ENCODE data around the gene ELMO1.

The ELMO1 gene

DNA sequence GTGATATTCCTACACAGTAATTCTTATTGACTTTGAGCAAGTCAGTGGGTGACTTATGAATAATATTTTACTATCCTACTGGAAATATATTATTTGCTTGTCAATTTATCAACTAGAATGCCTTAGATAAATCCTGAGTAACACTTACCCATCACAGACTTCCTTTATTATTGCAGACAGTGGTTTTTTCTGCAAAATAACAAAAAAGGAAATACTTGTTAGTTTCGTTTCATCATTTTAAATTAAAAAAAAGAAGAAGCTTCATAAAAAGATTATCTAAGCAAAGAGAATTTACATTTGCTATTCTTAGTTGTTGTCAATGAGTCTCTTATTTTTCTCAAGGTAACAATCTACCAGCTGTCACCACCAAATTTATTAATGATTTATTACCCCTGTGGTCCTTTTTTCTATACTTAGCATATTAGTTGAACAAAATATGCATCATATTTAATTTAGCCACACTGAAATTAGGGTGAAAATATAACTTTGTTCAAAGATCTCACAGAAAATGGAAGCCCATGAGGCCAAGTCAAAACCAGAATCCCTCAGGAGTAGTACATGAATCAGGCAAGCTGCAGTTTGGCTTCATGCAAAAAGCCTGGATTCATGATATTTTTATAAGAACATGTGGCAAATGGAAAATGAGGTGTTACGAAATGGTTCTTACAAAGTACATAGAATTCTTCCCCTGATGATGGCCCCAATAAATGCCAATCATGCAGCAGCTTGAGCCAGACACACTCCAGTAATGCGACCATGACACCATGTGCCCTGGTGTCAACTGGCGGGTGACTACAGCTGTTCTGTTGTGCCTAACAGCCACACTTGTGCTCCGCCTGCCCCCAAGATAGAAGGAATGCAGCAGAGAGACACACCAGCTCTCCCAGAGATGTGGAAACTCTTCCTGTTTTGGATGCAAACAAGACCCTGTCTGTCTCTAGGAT is 132.6 kb downstream of the ELMO1 start:
- no peak for DNase-seq (ENCODE audit: low read depth, low spot score)
- CTCF ChIA-PET = no interaction called here
- TF ChIP-seq, protein P1, sequence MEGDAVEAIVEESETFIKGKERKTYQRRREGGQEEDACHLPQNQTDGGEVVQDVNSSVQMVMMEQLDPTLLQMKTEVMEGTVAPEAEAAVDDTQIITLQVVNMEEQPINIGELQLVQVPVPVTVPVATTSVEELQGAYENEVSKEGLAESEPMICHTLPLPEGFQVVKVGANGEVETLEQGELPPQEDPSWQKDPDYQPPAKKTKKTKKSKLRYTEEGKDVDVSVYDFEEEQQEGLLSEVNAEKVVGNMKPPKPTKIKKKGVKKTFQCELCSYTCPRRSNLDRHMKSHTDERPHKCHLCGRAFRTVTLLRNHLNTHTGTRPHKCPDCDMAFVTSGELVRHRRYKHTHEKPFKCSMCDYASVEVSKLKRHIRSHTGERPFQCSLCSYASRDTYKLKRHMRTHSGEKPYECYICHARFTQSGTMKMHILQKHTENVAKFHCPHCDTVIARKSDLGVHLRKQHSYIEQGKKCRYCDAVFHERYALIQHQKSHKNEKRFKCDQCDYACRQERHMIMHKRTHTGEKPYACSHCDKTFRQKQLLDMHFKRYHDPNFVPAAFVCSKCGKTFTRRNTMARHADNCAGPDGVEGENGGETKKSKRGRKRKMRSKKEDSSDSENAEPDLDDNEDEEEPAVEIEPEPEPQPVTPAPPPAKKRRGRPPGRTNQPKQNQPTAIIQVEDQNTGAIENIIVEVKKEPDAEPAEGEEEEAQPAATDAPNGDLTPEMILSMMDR (IDR thresholded peaks at IDR 0.05; ENCODE audit: insufficient read depth, low read length, missing control alignments) = no peak
- POLR2A ChIA-PET = no interaction called here
- H3K4me3 ChIP-seq (ENCODE audit: low read depth, low read length) = no peak overlapping the region

DNA sequence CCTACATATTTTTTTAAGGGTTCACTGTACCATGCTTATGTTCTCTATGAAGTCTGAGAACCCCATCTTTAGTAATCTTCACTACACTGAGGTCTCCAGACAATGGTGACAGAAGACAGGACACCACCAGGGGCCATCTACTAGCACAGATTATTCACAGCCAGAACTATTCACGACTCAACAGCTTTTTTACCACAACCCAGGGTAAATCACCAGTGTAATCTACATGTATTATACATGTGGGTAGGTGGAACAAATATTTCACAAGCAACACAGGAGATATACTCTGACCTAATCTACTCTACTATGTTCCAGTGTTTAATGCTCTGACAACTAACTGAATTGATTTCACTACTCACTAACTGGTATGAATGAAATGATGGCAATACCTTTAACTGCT is 136.1 kb downstream of the ELMO1 start:
- ChIA-PET CTCF (no interaction called here), POLR2A (no interaction called here)
- no peak overlapping the region for H3K4me3 ChIP-seq (ENCODE audit: low read depth, low read length)
- DNase-seq (ENCODE audit: low read depth, low spot score) = no peak
- TF ChIP-seq, protein P1 (IDR thresholded peaks at IDR 0.05; ENCODE audit: insufficient read depth, low read length, missing control alignments) = no peak

DNA sequence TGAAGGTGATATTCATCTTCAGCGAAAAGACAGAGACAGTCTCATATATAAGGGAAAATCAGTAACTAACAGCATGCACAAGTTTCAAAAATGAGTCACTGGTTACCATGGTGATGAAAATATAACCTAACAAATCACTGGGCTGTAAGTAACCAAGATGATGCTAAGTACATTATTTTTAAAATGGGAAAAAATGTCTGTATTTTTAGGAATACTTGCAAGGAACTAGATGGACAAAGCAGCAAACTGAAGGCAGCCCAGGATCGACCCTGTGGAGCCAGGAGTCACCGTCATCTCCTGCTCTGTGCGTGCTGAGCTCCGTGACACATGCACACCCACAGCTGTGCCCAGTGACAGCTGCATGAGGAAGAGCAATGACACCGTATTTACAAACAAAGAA is 137.3 kb downstream of the ELMO1 start:
- H3K4me3 ChIP-seq (ENCODE audit: low read depth, low read length) = no peak overlapping the region
- no peak for DNase-seq (ENCODE audit: low read depth, low spot score)
- ChIA-PET POLR2A (no interaction called here), CTCF (no interaction called here)
- TF ChIP-seq, protein P1 (IDR thresholded peaks at IDR 0.05; ENCODE audit: insufficient read depth, low read length, missing control alignments) = no peak

DNA sequence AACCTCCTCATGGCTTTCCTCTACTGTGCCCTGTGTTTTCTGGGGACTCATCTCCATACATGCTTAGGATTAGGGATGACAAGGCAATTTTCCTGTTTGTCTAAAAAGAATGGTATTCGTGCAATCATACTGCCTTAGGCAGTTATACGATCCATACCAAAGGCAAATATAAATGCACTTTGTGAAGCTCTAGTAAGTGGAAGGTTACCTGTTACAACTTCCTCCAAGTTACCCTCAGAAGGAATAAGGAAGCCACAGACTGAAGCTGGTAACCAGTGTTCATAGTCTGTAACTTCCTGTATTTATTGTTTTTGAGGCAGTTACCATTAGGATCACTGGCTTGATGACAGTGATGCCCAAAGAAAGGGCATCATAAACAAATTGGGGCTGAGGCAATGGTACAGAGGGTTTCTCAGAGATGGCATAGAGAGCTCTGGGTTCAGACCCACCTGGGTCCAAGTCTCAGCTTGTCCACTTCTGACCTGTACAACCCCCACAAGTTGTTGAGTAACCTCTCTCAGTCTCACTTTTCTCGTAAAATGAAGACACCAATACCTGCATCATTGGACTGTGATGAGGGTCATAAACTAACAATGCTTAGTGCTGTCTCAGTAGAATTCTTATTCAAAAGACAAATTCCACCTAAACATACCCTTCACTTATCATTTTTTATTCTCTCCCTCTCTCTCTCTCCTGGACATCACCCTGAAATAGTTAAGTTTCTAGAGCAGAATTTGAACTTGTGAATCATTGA is 138.2 kb downstream of the ELMO1 start:
- H3K4me3 ChIP-seq (ENCODE audit: low read depth, low read length) = no peak overlapping the region
- CTCF ChIA-PET = no interaction called here
- POLR2A ChIA-PET = no interaction called here
- TF ChIP-seq, protein P1 (IDR thresholded peaks at IDR 0.05; ENCODE audit: insufficient read depth, low read length, missing control alignments) = no peak
- no peak for DNase-seq (ENCODE audit: low read depth, low spot score)

DNA sequence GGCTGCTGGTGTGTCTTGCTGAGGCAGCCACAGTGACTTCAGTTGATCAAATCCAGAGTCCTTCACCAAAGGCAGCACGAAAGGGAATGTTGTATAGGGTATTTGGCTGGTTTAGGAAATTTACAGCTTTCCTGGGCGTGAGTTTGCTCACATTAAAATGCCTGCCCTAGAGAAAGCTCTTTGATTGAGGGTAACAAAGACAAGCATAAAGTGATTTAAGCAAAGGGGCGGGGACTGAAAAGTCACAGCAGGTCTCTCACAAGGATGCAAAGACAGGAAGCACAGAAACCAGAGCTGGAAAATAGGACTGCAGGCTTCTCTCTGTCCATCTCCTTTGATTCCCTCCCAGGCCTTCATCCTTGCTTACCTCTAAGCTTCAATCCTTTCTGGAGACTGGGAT is 139.2 kb downstream of the ELMO1 start:
- TF ChIP-seq, protein P1 (IDR thresholded peaks at IDR 0.05; ENCODE audit: insufficient read depth, low read length, missing control alignments) = no peak
- no peak overlapping the region for H3K4me3 ChIP-seq (ENCODE audit: low read depth, low read length)
- CTCF ChIA-PET = no interaction called here
- DNase-seq (ENCODE audit: low read depth, low spot score) = no peak
- POLR2A ChIA-PET = no interaction called here

DNA sequence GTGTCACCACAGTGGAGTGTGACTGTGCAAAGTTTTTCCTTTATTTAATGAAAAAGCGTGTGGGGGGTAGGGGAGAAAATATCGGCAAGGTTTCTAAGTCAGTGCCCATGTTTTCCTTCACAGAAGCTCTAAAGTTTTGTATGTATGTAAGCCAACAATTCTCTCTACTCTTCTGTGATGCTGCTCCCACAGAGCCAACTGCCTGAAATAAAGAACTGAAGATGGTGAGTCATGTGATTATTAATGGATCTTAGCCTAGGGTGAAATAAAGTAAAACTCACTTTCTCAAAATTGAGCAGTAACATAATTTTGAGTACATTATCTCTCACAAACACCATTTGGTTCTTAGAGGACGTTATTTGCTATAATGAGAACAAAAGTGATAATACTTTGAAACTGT is 143.7 kb downstream of the ELMO1 start:
- H3K4me3 ChIP-seq (ENCODE audit: low read depth, low read length) = no peak overlapping the region
- ChIA-PET CTCF (no interaction called here), POLR2A (no interaction called here)
- no peak for DNase-seq (ENCODE audit: low read depth, low spot score)
- TF ChIP-seq, protein P1 (IDR thresholded peaks at IDR 0.05; ENCODE audit: insufficient read depth, low read length, missing control alignments) = no peak
